DND-41 (cell line): ENCODE data around the gene OSGEP.

ENCODE experiments used
- ATAC-seq: fragments of 200-7000 bp; cut with Tn5 transposase; 3 replicates; pipeline ENCODE4 v1.9.1; 2021; ENCODE audit warnings: low read depth; ENCODE audit not compliant: insufficient read depth
- DNase-seq: peaks from one replicate; pipeline ENCODE4 v3.0.0-alpha.2; 2020
- H2AFZ ChIP-seq: 2 replicates; pipeline ENCODE4 v1.6.0; 2012; ENCODE audit warnings: low read depth, low read length
- H3K27ac ChIP-seq: 2 replicates; pipeline ENCODE4 v1.5.1; 2012; ENCODE audit warnings: low read length, inconsistent platforms
- H3K27me3 ChIP-seq: fragments of 200-600 bp; sonication (generic); 2 replicates; pipeline ENCODE4 v1.6.0; 2012; ENCODE audit warnings: low read length, mild to moderate bottlenecking, inconsistent platforms; ENCODE audit not compliant: insufficient read depth, poor library complexity
- H3K36me3 ChIP-seq: 2 replicates; pipeline ENCODE4 v1.5.1; 2012; ENCODE audit warnings: low read length, inconsistent platforms; ENCODE audit not compliant: insufficient read depth
- H3K4me1 ChIP-seq: 2 replicates; pipeline ENCODE4 v1.5.1; 2012; ENCODE audit warnings: mild to moderate bottlenecking, low read length; ENCODE audit not compliant: insufficient read depth
- H3K4me2 ChIP-seq: 2 replicates; pipeline ENCODE4 v1.6.0; 2012; ENCODE audit warnings: mild to moderate bottlenecking, moderate library complexity, low read length, inconsistent platforms; ENCODE audit not compliant: insufficient read depth
- H3K4me3 ChIP-seq, 2 experiments: fragments of 200-600 bp in 1 of 2; shearing (Covaris generic) in 1 of 2; 2 replicates each; pipeline ENCODE4 v1.5.1; 2012 to 2016; ENCODE audit warnings: inconsistent platforms in 2 of 2, low read length in 2 of 2, mild to moderate bottlenecking in 2 of 2, low read depth in 1 of 2, moderate library complexity in 1 of 2
- H3K79me2 ChIP-seq: 2 replicates; pipeline ENCODE4 v1.6.0; 2012; ENCODE audit warnings: low read length, inconsistent platforms; ENCODE audit not compliant: insufficient read depth
- H3K9ac ChIP-seq: 2 replicates; pipeline ENCODE4 v1.6.0; 2012; ENCODE audit warnings: low read depth, mild to moderate bottlenecking, inconsistent platforms, low read length, moderate library complexity
- H3K9me3 ChIP-seq: 2 replicates; pipeline ENCODE4 v1.5.1; 2012; ENCODE audit warnings: low read length, moderate library complexity, mild to moderate bottlenecking, inconsistent platforms; ENCODE audit not compliant: insufficient read depth, severe bottlenecking
- H4K20me1 ChIP-seq: 2 replicates; pipeline ENCODE4 v1.6.0; 2012; ENCODE audit warnings: low read length; ENCODE audit not compliant: insufficient read depth
- CTCF ChIP-seq: IDR thresholded peaks from 2 replicates; pipeline ENCODE4 v1.5.1; 2012; ENCODE audit warnings: borderline replicate concordance, low read length, moderate library complexity, mild to moderate bottlenecking; ENCODE audit not compliant: poor library complexity, severe bottlenecking; ENCODE audit errors: extremely low read depth
- EZH2 ChIP-seq: IDR thresholded peaks from 3 replicates; pipeline ENCODE4 v1.6.1; 2012; ENCODE audit warnings: borderline replicate concordance, low read depth, mild to moderate bottlenecking, moderate library complexity, low read length, inconsistent platforms; ENCODE audit not compliant: severe bottlenecking

OSGEP gene

GRCh38 chr14:20424851-20425250, 29.8 kb downstream of the OSGEP start:
- ATAC-seq (no peak), DNase-seq (no peak)
- Histone ChIP-seq H2AFZ (no peak overlapping the region), H3K9me3 (no peaks in the 10 kb centered on the region), H3K9ac (no peak overlapping the region), H3K4me1 (peaks cover 16% of the 10 kb centered on the region), H3K27me3 (no peaks in the 10 kb centered on the region), H3K27ac (no peak overlapping the region), H3K4me2 (no peak overlapping the region), H4K20me1 (no peaks in the 10 kb centered on the region), H3K79me2 (no peaks in the 10 kb centered on the region), H3K4me3 (no peak overlapping the region), H3K36me3 (no peaks in the 10 kb centered on the region)
- TF ChIP-seq CTCF, result no peak

GRCh38 chr14:20422886-20423285, 31.7 kb downstream of the OSGEP start:
- no peaks in the 10 kb centered on the region for H4K20me1 ChIP-seq
- no peak overlapping the region for H3K4me3 ChIP-seq
- no peak for ATAC-seq
- H2AFZ ChIP-seq, result no peak overlapping the region
- H3K79me2 ChIP-seq, result no peaks in the 10 kb centered on the region
- H3K27me3 ChIP-seq, result no peaks in the 10 kb centered on the region
- no peaks in the 10 kb centered on the region for H3K36me3 ChIP-seq
- no peak overlapping the region for H3K4me2 ChIP-seq
- no peak overlapping the region for H3K27ac ChIP-seq
- no peaks in the 10 kb centered on the region for H3K9me3 ChIP-seq
- DNase-seq, result no peak
- H3K4me1 ChIP-seq, result peaks cover 9% of the 10 kb centered on the region
- TF ChIP-seq EZH2 (no peak), CTCF (no peak)
- H3K9ac ChIP-seq, result no peak overlapping the region

- DNase-seq (no peak), ATAC-seq (no peak)
- H3K4me1 ChIP-seq, result peaks cover 1% of the 10 kb centered on the region
- H2AFZ ChIP-seq, result no peak overlapping the region
- TF ChIP-seq EZH2 (no peak), CTCF (no peak)
- H3K4me3 ChIP-seq, result no peak overlapping the region
- no peaks in the 10 kb centered on the region for H3K9me3 ChIP-seq
- no peaks in the 10 kb centered on the region for H4K20me1 ChIP-seq
- H3K27ac ChIP-seq, result no peak overlapping the region
- H3K27me3 ChIP-seq, result no peaks in the 10 kb centered on the region
- H3K79me2 ChIP-seq, result no peaks in the 10 kb centered on the region
- no peak overlapping the region for H3K9ac ChIP-seq
- H3K36me3 ChIP-seq, result no peaks in the 10 kb centered on the region
- no peak overlapping the region for H3K4me2 ChIP-seq
Observed at GRCh38 chr14:20421267-20421666, 33.3 kb downstream of the OSGEP start.

- no peak overlapping the region for H3K4me3 ChIP-seq
- peaks cover 11% of the 10 kb centered on the region for H3K4me1 ChIP-seq
- no peaks in the 10 kb centered on the region for H3K9me3 ChIP-seq
- H3K4me2 ChIP-seq, result no peak overlapping the region
- H4K20me1 ChIP-seq, result no peaks in the 10 kb centered on the region
- H3K36me3 ChIP-seq, result no peaks in the 10 kb centered on the region
- H3K27ac ChIP-seq, result no peak overlapping the region
- H3K9ac ChIP-seq, result no peak overlapping the region
- DNase-seq, result no peak
- ATAC-seq, result no peak
- H3K27me3 ChIP-seq, result no peaks in the 10 kb centered on the region
- no peak overlapping the region for H2AFZ ChIP-seq
- no peak for TF ChIP-seq EZH2
- TF ChIP-seq CTCF, result no peak
- H3K79me2 ChIP-seq, result no peaks in the 10 kb centered on the region
Observed at GRCh38 chr14:20419419-20419818, 35.2 kb downstream of the OSGEP start.
